HUDEP-2 (cell line): ENCODE measurements around the gene GPR160.
A peak's percentile ranks its signal among the peaks of the same experiment; 100 is the strongest.

ENCODE experiments used
- DNase-seq, 76 experiments: peaks; one replicate each; lab custom pipeline; 2025; ENCODE audit not compliant: unreplicated experiment in 76 of 76; lab: John Stamatoyannopoulos, UW

The GPR160 gene

DNA sequence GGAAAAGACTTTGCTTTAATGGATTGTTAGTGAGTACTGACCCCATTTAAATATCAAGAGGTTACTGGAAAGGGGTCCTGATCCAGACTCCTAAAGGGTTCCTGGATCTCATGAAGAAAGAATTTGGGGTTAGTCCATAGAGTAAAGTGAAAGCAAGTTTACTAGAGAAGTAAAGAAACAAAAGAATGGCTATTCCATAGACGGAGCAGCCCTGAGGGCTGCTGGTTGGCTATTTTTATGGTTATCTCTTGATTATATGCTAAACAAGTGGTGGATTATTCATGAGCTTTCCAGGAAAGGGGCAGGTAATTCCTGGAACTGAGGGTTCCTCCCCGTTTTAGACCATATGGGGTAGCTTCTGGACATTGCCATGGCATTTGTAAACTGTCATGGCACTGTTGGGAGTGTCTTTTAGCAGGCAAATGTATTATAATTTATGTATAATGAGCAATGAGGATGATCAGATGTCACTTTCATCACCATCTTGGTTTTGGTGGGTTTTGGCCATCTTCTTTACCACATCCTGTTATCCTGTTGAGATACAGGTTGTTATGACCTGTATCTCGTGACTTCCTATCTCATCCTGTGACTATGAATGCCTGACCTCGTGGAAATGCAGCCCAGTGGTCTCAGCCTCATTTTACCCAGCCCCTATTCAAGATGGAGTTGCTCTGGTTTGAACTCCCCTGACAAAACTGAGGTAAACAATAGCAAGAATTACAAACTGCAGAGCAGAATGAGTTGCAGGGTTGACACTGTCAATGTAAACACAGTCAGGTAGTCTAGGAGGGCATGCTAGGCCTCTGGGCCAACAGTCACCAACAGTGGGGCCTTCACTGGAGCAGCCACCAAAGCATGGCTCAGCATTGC is 10.3 kb upstream of the GPR160 start:
- DNase-seq = no peak

DNA sequence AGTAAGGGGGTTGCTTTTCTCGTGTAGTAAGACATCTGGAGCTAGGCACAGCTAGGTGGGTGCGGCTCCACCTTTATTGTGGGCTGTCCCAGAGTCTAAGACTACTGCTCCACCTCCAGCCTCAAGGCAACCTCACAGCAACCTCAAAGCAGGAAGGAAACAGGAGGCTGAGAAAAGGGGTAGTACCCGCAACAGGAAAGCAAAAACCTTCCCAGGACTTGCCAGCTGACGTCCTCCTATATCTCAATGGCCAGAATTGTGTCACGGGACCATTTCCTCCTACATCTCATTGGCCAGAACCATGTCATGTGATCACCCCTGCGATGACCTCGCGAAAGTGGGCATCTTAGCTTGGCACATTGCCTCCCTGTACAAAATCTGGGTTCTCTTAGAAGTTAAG is 4.3 kb upstream of the GPR160 start:
- no peak for DNase-seq

- peak in 6 of 76 experiments; percentile 0 to 33 (median 8) for DNase-seq
These were observed 777 bp downstream of the GPR160 start for GRCh38 chr3:170038434-170039110.

DNA sequence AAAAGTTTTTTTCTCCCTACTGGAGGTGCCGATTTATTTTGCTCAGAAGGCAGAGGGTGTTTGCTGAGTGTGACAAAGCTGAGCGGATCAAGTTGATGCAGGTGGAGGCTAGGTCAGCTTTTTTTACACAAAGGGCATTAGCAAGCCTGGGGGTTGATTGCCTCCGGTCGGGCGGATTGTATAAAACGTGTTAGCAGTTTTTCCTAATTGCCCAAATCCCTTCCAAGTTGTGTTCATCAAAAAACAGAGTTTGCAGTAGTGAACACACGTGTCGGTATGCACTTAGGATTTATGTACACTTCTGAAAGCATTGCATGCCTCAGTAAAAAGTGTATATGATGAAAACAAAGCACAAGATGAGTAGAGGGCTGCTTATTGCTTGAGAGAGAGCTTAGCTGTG is 2.6 kb downstream of the GPR160 start:
- DNase-seq = no peak

DNA sequence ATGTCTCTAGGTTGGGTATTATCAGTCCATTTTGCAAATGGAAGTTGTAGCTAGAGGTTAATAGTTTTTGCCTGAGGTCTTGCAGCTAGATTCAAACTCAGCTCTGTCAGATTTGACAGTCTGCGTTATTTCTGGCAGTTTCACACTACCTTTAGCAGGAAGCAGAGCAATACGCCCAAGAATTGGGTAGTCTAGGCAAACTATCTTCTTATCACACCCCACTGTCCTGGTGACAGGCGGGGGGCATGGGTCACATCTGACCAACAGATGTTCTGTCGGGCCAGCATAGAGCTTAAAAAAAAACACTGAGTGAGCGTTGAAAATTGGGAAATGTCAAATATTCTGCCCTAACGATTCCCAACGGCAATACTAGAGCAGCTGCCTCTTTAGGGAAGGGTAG is 5.7 kb downstream of the GPR160 start:
- no peak for DNase-seq

- no peak for DNase-seq
These were observed 6.5 kb downstream of the GPR160 start for GRCh38 chr3:170044271-170044670.

DNA sequence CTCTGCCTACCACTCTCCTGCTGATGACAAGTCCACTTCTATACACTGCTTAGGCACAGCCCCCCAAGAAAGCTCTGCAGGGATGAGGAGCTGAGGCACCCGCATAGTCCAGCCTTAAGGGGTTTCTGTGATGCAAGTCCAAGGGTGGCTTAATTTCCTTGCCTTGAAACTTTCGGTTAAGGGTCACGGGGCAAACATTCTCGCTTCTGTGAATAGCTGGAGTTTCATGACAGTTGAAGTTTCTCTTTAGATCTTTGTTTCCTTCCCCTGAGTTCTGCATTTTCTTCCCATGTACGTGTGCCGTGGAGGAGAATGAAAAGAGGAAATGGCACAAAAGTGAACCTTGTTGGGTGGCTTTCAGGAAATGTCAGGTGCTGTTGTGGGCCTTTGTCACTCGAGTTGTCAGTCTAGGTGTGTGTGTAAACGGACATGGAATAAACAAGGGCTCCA is 7.0 kb downstream of the GPR160 start:
- DNase-seq = no peak

- no peak for DNase-seq
These were observed 8.7 kb downstream of the GPR160 start for GRCh38 chr3:170046269-170047132.

- no peak for DNase-seq
These were observed 9.3 kb downstream of the GPR160 start for GRCh38 chr3:170047133-170047404.

GRCh38 chr3:170049146-170050000 is 11.6 kb downstream of the GPR160 start:
- DNase-seq = no peak

- no peak for DNase-seq
These were observed 13.0 kb downstream of the GPR160 start for GRCh38 chr3:170050753-170051152.

DNA sequence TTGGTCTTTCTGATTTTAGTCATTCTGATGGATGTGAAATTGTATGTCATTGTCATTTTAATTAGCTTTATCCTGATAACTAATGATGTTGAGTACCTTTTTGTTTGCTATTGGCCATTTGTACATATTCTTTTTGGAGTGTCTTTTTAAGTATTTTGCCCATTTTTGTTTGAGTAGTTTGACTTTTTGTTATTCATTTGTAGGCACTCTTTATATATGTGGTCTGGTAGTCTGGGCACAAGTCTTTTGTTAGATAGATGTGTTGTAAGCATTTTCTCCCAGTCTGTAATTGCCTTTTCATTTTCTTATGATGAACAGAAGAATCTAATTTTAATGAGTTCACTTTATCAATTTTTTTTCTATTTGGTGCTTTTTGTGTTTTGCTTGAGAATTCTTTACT is 14.6 kb downstream of the GPR160 start:
- DNase-seq = no peak

DNA sequence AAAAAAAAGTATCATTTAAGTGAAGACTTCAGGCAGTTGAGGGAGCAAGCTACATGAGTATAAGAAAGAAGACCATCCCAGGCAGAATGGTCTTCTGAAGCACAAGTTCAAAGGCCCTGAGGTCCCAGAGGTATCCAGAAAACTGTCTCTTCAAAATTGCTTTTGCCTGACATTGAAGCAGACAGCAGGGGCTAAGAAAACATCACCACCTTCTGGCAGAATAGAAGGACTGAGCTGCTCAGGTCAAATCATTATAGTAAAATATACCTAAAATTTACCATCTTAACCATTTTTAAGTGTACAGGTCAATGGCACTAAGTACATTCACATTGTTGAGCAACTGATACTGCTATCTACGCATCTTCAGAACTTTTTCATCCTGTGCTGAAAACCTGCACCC is 16.4 kb downstream of the GPR160 start:
- DNase-seq = peak in 6 of 76 experiments; percentile 7 to 24 (median 13)

- DNase-seq = no peak
These were observed 17.4 kb downstream of the GPR160 start for GRCh38 chr3:170055209-170055608.

DNA sequence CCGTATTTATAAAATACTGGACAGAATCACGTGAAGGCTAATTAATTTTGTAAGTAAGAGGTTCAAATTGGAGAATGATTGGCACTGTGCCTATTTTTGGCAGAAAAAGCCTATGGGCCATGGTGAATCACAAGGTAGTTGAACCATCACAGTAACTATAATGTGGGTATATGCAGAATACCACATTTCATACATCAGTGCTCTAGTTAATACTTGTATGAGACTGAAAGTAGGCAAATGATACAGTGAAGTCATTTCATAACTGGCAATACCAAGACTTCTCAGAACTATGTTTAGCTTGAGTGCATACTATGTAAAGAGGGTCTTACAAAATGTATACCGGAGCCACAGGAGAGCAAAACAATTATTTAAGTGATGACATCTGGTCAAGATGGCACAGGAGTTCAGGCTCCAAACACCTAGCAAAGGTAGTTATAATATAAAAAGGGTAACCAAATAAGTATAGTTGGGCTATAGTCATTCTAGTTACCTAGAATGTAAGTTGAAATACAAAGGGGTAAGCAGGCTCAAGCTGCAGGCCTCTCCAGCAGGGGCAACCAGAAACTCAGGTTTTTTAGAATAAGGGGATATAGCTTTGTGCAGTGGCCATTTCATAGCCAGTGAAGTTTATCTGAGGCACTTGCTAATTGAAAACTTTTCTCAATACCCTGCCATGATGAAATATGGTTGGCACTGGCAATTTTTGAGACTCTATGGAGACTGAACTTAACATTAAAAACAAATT is 19.1 kb downstream of the GPR160 start:
- no peak for DNase-seq

- no peak for DNase-seq
These were observed 19.8 kb downstream of the GPR160 start for GRCh38 chr3:170057550-170057949.

GRCh38 chr3:170058127-170058526 is 20.3 kb downstream of the GPR160 start:
- DNase-seq = no peak

DNA sequence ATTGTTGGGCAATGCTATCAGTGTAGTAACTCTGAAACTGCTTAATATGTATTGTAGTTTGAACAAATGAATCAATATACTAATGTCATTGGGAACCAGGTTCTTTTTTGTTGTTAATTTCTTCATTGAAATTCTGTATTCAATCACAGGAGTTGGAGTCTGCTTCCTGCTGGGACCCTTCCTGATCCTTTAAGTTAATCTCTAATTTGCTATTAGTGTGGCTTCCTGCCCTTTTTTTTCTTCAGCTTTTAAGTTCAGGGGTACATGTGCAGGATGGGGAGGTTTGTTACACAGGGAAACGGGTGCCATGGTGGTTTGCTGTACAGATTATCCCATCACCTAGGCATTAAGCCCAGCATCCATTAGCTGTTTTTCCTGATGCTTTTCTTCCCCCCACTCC is 21.7 kb downstream of the GPR160 start:
- no peak for DNase-seq

GRCh38 chr3:170062068-170062467 is 24.3 kb downstream of the GPR160 start:
- DNase-seq = no peak

GRCh38 chr3:170062769-170063168 is 25.0 kb downstream of the GPR160 start:
- DNase-seq = peak in 2 of 76 experiments; percentile 1 to 8
